Endothelial cell of umbilical vein (primary cell): ENCODE data around the gene ABCB4. TPM values are rescaled to one million over a fixed set of nuclear protein-coding genes. Genes with fewer than 3 reads are reported as not detected.

Experiments
- BruUV-seq: library from RNA; stranded (reverse); fragments of 400-500 nt; replicated peaks from 2 replicates; lab custom pipeline; 2021; lab: Mats Ljungman, UMichigan
- CTCF ChIA-PET: fragments of 300-600, 350-600 bp; sonication (Branson Sonifier 250); formaldehyde crosslinking; loops from one replicate; lab custom pipeline; 2021; ENCODE audit warnings: antibody characterized with exemption, inconsistent platforms; lab: Charles Lee
- POLR2A ChIA-PET: fragments of 300-600, 350-600 bp; sonication (Branson Sonifier 250); formaldehyde crosslinking; loops from one replicate; lab custom pipeline; 2021; ENCODE audit warnings: antibody characterized with exemption, inconsistent platforms; lab: Charles Lee
- DNase-seq: peaks from one replicate; pipeline ENCODE4 v3.0.0-alpha.2; 2011; ENCODE audit warnings: low read depth, low spot score
- FAIRE-seq: peaks from 2 replicates; lab custom pipeline; 2011; peaks lifted over from hg19 to GRCh38; lab: Jason Lieb, UNC
- H2AFZ ChIP-seq: 2 replicates; pipeline ENCODE4 v1.6.0; 2012; ENCODE audit warnings: low read depth, low read length, control low read depth, inconsistent platforms
- H3K27ac ChIP-seq: 2 replicates; pipeline ENCODE4 v1.5.1; 2011; ENCODE audit warnings: low read depth, mild to moderate bottlenecking, control low read depth, low read length, moderate library complexity; ENCODE audit not compliant: insufficient read depth
- H3K27me3 ChIP-seq, 2 experiments: 2 replicates each; pipeline versions ENCODE4 v1.6.0 to v1.6.1; 2011; ENCODE audit warnings: low read length in 2 of 2, mixed read lengths in 1 of 2; ENCODE audit not compliant: control insufficient read depth in 2 of 2, insufficient read depth in 2 of 2
- H3K36me3 ChIP-seq, 2 experiments: 2 replicates in 1 of 2; 3 replicates in 1 of 2; pipeline ENCODE4 v1.5.1; 2011; ENCODE audit warnings: low read length in 2 of 2, mild to moderate bottlenecking in 1 of 2, moderate library complexity in 1 of 2; ENCODE audit not compliant: control insufficient read depth in 2 of 2, insufficient read depth in 2 of 2; ENCODE audit errors: extremely low read depth in 1 of 2
- H3K4me1 ChIP-seq: 3 replicates; pipeline ENCODE4 v1.5.1; 2011; ENCODE audit warnings: mild to moderate bottlenecking, low read length; ENCODE audit not compliant: control insufficient read depth, insufficient read depth; ENCODE audit errors: extremely low read depth
- H3K4me2 ChIP-seq: 2 replicates; pipeline ENCODE4 v1.6.1; 2011; ENCODE audit warnings: low read length, control low read depth, mixed read lengths; ENCODE audit not compliant: insufficient read depth
- H3K4me3 ChIP-seq, 3 experiments: fragments of 200-600 bp in 1 of 3; sonication (generic), shearing (Covaris generic) in 1 of 3; replicated peaks in 1 of 3; 2 replicates each; pipeline ENCODE4 v1.5.1; 2011 to 2016; ENCODE audit warnings: control low read depth in 3 of 3, low read length in 3 of 3, mild to moderate bottlenecking in 2 of 3, inconsistent platforms in 1 of 3, low read depth in 1 of 3, moderate library complexity in 1 of 3; ENCODE audit not compliant: insufficient read depth in 1 of 3
- H3K79me2 ChIP-seq: 2 replicates; pipeline ENCODE4 v1.6.0; 2012; ENCODE audit warnings: low read length, inconsistent platforms; ENCODE audit not compliant: control insufficient read depth, insufficient read depth
- H3K9ac ChIP-seq: replicated peaks from 2 replicates; pipeline ENCODE3; 2011; ENCODE audit warnings: low read length, control low read depth; ENCODE audit not compliant: insufficient read depth; ENCODE audit errors: extremely low read depth
- H3K9me1 ChIP-seq: replicated peaks from 3 replicates; pipeline ENCODE4 v1.6.0; 2011; ENCODE audit warnings: mild to moderate bottlenecking, low read length; ENCODE audit not compliant: control insufficient read depth, insufficient read depth; ENCODE audit errors: extremely low read depth
- H3K9me3 ChIP-seq: replicated peaks from 2 replicates; pipeline ENCODE4 v1.5.1; 2012; ENCODE audit warnings: low read length, inconsistent platforms; ENCODE audit not compliant: control insufficient read depth, insufficient read depth
- H4K20me1 ChIP-seq: replicated peaks from 2 replicates; pipeline ENCODE3; 2011; ENCODE audit warnings: mild to moderate bottlenecking, low read length; ENCODE audit not compliant: control insufficient read depth, insufficient read depth; ENCODE audit errors: extremely low read depth
- EZH2 ChIP-seq: IDR thresholded peaks from 2 replicates; pipeline ENCODE4 v1.6.1; 2012; ENCODE audit warnings: borderline replicate concordance, low read depth, mild to moderate bottlenecking, moderate library complexity, low read length, inconsistent platforms; ENCODE audit not compliant: severe bottlenecking
- FOS ChIP-seq: IDR thresholded peaks from 2 replicates; pipeline ENCODE4 v1.6.1; 2011; ENCODE audit warnings: mild to moderate bottlenecking, low read length, moderate library complexity, borderline replicate concordance; ENCODE audit not compliant: insufficient read depth
- GATA2 ChIP-seq: IDR thresholded peaks from 2 replicates; pipeline ENCODE4 v1.7.0; 2011; ENCODE audit warnings: low read depth, mild to moderate bottlenecking, moderate library complexity, mixed read lengths, low read length; ENCODE audit not compliant: insufficient read length, insufficient read depth
- JUN ChIP-seq: IDR thresholded peaks from 2 replicates; pipeline ENCODE4 v1.6.1; 2011; ENCODE audit warnings: borderline replicate concordance, low read depth; ENCODE audit not compliant: insufficient read length, insufficient read depth
- MYC ChIP-seq: IDR thresholded peaks from one replicate; pipeline ENCODE4 v1.6.1; 2011; ENCODE audit warnings: mild to moderate bottlenecking, low read depth, low read length
- POLR2A ChIP-seq: IDR thresholded peaks from 2 replicates; pipeline ENCODE4 v1.6.1; 2012; ENCODE audit warnings: low read depth, mild to moderate bottlenecking, control low read depth, low read length
- POLR2AphosphoS5 ChIP-seq: IDR thresholded peaks from 2 replicates; pipeline ENCODE4 v1.6.1; 2012; ENCODE audit warnings: low read depth, mild to moderate bottlenecking, control low read depth, low read length, moderate library complexity; ENCODE audit not compliant: insufficient read depth
- dilution Hi-C: fragments of 300-500 bp; cut with MboI; formaldehyde crosslinking; loops from one replicate; pipeline ENCODE4 v1.15.0; 2019; ENCODE audit warnings: low sequenced_read_pairs; ENCODE audit not compliant: extremely low pct_ligation_motif_present
- intact Hi-C: fragments of 100-400 bp; cut with micrococcal nuclease; formaldehyde crosslinking; loops from one replicate; pipeline ENCODE4 v1.10.0; 2022
- polyA plus RNA-seq, 4 experiments: library from polyadenylated mRNA; depleted of rRNA in 3 of 4; stranded (reverse) in 3 of 4; unstranded in 1 of 4; fragments of >200 nt; gene quantifications; 2 replicates each; pipeline versions ENCODE4 v1.2.1 to v1.2.3, GENCODE V29; 2011 to 2012; ENCODE audit warnings: missing spikeins in 1 of 4
- total RNA-seq: library from RNA; stranded (reverse); gene quantifications from 2 replicates; pipeline ENCODE4 v1.2.3, GENCODE V29; 2021
- TF ChIP-seq, protein P1 (sequence below): IDR thresholded peaks from 2 replicates; pipeline ENCODE4 v1.6.1; 2011; ENCODE audit not compliant: insufficient read depth, insufficient read length
- TF ChIP-seq, protein P2 (sequence below), 2 donors: IDR thresholded peaks; 1 replicate in 1 of 2; 2 replicates in 1 of 2; pipeline ENCODE4 v1.5.1; 2011; ENCODE audit warnings: low read length in 2 of 2, mild to moderate bottlenecking in 2 of 2, moderate library complexity in 2 of 2, control low read depth in 1 of 2, inconsistent platforms in 1 of 2, low read depth in 1 of 2; ENCODE audit not compliant: insufficient read depth in 1 of 2; ENCODE audit errors: extremely low read depth in 1 of 2

The ABCB4 gene
- total and polyA plus RNA-seq, 2 donors (not counting 3 experiments of a cell fraction or from before 2014, with no cell fraction given) = 0.11 to 0.15 TPM

DNA sequence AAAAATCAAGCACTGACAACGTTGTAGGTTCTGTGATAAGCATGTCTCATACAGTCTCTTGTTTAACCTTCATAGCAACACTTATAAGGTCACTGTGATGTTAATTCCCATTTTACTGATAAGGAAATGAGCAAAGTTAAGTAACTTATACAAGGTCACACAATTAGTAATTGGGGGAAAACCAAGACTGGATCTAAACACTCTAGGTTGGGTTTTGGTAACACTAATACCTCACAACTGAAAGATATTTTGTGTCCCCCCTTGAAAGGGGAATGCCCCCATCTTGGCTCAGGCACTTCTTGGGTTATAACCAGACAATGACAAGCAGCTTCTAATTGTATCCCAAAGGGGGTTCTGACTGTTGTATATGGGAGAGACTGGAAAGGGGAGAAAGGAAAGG, 36.0 kb upstream of the ABCB4 start:
- no peaks in the 10 kb centered on the region for H3K4me1 ChIP-seq
- no peaks in the 10 kb centered on the region for H3K9me3 ChIP-seq
- POLR2A ChIA-PET = no interaction called here
- no peaks in the 10 kb centered on the region for H3K9me1 ChIP-seq
- intact Hi-C loops (no loop called here), dilution Hi-C loops (no loop called here)
- H3K27ac ChIP-seq = no peak overlapping the region
- no peak for FAIRE-seq
- no peaks in the 10 kb centered on the region for H3K79me2 ChIP-seq
- H3K4me3 ChIP-seq = no peak overlapping the region
- peaks cover 0 to 5% of the 10 kb centered on the region in 2 experiments for H3K27me3 ChIP-seq
- no peak overlapping the region for H2AFZ ChIP-seq
- no peak for TF ChIP-seq GATA2
- TF ChIP-seq MYC = no peak
- TF ChIP-seq, protein P1, sequence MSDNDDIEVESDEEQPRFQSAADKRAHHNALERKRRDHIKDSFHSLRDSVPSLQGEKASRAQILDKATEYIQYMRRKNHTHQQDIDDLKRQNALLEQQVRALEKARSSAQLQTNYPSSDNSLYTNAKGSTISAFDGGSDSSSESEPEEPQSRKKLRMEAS = no peak
- TF ChIP-seq EZH2 = no peak
- TF ChIP-seq, protein P2, sequence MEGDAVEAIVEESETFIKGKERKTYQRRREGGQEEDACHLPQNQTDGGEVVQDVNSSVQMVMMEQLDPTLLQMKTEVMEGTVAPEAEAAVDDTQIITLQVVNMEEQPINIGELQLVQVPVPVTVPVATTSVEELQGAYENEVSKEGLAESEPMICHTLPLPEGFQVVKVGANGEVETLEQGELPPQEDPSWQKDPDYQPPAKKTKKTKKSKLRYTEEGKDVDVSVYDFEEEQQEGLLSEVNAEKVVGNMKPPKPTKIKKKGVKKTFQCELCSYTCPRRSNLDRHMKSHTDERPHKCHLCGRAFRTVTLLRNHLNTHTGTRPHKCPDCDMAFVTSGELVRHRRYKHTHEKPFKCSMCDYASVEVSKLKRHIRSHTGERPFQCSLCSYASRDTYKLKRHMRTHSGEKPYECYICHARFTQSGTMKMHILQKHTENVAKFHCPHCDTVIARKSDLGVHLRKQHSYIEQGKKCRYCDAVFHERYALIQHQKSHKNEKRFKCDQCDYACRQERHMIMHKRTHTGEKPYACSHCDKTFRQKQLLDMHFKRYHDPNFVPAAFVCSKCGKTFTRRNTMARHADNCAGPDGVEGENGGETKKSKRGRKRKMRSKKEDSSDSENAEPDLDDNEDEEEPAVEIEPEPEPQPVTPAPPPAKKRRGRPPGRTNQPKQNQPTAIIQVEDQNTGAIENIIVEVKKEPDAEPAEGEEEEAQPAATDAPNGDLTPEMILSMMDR (IDR thresholded peaks at IDR 0.05; ENCODE audit: extremely low read depth in 1 of 2, insufficient read depth in 1 of 2, low read depth in 1 of 2, low read length in 2 of 2) = no peak
- no peak for TF ChIP-seq POLR2A
- TF ChIP-seq JUN = no peak
- TF ChIP-seq POLR2AphosphoS5 = no peak
- no peak for TF ChIP-seq FOS
- DNase-seq = no peak
- CTCF ChIA-PET = interaction anchor here (1.0 to 1.1 kb wide), 2 partner anchors 286 to 375 kb away, joined by 3 to 5 read pairs; no protein-coding TSS in a partner anchor
- no TSS peak for BruUV-seq
- no peak overlapping the region for H3K4me2 ChIP-seq
- no peak overlapping the region for H3K9ac ChIP-seq
- no peaks in the 10 kb centered on the region for H4K20me1 ChIP-seq
- H3K36me3 ChIP-seq = no peaks in the 10 kb centered on the region
